Nephron progenitor cell (in vitro differentiated cells): ENCODE measurements around the gene SLC28A1.

ENCODE experiments used
- DNase-seq: peaks from one replicate; pipeline ENCODE4 v3.0.0; 2021
- H3K27ac Mint-ChIP-seq: 2 replicates; pipeline ENCODE4 v1.8.0; 2021; ENCODE audit warnings: mild to moderate bottlenecking, moderate library complexity, mixed read lengths
- H3K27me3 Mint-ChIP-seq: 2 replicates; pipeline ENCODE4 v1.8.0; 2021; ENCODE audit warnings: mild to moderate bottlenecking, low read depth, mixed read lengths; ENCODE audit not compliant: poor library complexity
- H3K36me3 Mint-ChIP-seq: 2 replicates; pipeline ENCODE4 v1.8.0; 2021; ENCODE audit warnings: low read depth, mixed read lengths
- H3K4me1 Mint-ChIP-seq: 2 replicates; pipeline ENCODE4 v1.8.0; 2021; ENCODE audit warnings: mixed read lengths
- H3K4me3 Mint-ChIP-seq: 2 replicates; pipeline ENCODE4 v1.8.0; 2021; ENCODE audit warnings: mild to moderate bottlenecking, moderate library complexity, mixed read lengths
- H3K9me3 Mint-ChIP-seq: 2 replicates; pipeline ENCODE4 v1.8.0; 2021; ENCODE audit warnings: mild to moderate bottlenecking, moderate library complexity, mixed read lengths
- TF ChIP-seq, protein P1 (sequence below): fragments of 200-600 bp; sonication (generic); IDR thresholded peaks from 2 replicates; pipeline ENCODE4 v1.5.0; 2021; ENCODE audit warnings: antibody characterized with exemption

The SLC28A1 gene

DNA sequence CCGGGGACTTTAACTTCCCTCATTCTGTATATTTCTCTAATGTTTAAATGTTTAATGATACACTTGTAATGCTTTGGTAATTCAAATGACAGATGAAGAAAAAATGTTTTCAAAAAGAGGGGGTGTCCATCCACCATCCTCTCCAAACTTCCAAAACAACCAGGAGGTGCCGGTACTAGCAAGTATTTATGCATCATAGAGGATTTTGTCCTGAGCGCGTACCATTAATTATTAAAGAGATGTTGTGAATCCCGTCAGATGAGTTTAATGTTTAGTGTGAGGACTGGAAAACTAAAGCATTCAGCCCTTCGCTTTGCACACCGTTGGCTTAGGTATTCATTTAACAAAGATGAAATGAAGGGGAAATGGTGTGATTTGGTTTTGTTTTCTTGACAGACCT lies 1.3 kb downstream of the SLC28A1 start:
- Mint-ChIP-seq H3K4me3 (no peak overlapping the region), H3K27me3 (peaks cover 26% of the 10 kb centered on the region), H3K27ac (no peak overlapping the region), H3K9me3 (no peaks in the 10 kb centered on the region), H3K4me1 (peaks cover 13% of the 10 kb centered on the region), H3K36me3 (no peaks in the 10 kb centered on the region)
- no peak for DNase-seq
- TF ChIP-seq, protein P1, sequence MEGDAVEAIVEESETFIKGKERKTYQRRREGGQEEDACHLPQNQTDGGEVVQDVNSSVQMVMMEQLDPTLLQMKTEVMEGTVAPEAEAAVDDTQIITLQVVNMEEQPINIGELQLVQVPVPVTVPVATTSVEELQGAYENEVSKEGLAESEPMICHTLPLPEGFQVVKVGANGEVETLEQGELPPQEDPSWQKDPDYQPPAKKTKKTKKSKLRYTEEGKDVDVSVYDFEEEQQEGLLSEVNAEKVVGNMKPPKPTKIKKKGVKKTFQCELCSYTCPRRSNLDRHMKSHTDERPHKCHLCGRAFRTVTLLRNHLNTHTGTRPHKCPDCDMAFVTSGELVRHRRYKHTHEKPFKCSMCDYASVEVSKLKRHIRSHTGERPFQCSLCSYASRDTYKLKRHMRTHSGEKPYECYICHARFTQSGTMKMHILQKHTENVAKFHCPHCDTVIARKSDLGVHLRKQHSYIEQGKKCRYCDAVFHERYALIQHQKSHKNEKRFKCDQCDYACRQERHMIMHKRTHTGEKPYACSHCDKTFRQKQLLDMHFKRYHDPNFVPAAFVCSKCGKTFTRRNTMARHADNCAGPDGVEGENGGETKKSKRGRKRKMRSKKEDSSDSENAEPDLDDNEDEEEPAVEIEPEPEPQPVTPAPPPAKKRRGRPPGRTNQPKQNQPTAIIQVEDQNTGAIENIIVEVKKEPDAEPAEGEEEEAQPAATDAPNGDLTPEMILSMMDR: no peak

GRCh38 chr15:84886211-84886983 lies 1.9 kb downstream of the SLC28A1 start:
- Mint-ChIP-seq H3K27ac (no peak overlapping the region), H3K4me1 (peaks cover 13% of the 10 kb centered on the region), H3K27me3 (peaks cover 26% of the 10 kb centered on the region), H3K4me3 (no peak overlapping the region), H3K36me3 (no peaks in the 10 kb centered on the region), H3K9me3 (no peaks in the 10 kb centered on the region)
- DNase-seq: no peak
- TF ChIP-seq, protein P1: no peak

- Mint-ChIP-seq H3K27ac (no peak overlapping the region), H3K4me1 (peaks cover 13% of the 10 kb centered on the region), H3K27me3 (peaks cover 28% of the 10 kb centered on the region), H3K36me3 (no peaks in the 10 kb centered on the region), H3K9me3 (no peaks in the 10 kb centered on the region), H3K4me3 (no peak overlapping the region)
- DNase-seq: no peak
- TF ChIP-seq, protein P1: no peak
These were observed 2.5 kb downstream of the SLC28A1 start for GRCh38 chr15:84886984-84887299.

DNA sequence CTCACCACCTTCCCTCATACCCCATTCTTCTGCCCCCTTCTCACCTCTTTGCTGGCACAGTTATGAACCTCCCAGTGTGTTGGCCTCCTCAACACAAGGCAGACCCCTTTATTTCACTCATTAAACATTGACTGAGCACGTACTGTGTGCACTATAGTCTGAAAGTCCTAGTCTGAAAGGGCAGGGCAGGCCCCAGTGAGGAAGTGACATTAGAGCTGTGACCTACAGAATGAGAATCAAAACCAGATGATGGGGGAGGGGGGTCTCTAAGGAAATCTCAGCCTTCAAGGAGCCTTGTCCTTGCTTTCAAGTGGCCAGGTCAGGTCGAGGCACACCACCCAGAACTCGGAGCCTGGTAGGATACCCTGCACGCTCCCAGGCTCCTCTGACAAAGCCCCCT lies 3.5 kb downstream of the SLC28A1 start:
- Mint-ChIP-seq H3K4me1 (peaks cover 13% of the 10 kb centered on the region), H3K27me3 (peaks cover 21% of the 10 kb centered on the region), H3K27ac (no peak overlapping the region), H3K4me3 (no peak overlapping the region), H3K36me3 (no peaks in the 10 kb centered on the region), H3K9me3 (no peaks in the 10 kb centered on the region)
- TF ChIP-seq, protein P1: no peak
- DNase-seq: no peak

- TF ChIP-seq, protein P1: no peak
- H3K27ac Mint-ChIP-seq: no peak overlapping the region
- no peak for DNase-seq
- H3K36me3 Mint-ChIP-seq: no peaks in the 10 kb centered on the region
- H3K9me3 Mint-ChIP-seq: no peaks in the 10 kb centered on the region
- peaks cover 20% of the 10 kb centered on the region for H3K27me3 Mint-ChIP-seq
- no peak overlapping the region for H3K4me3 Mint-ChIP-seq
- H3K4me1 Mint-ChIP-seq: peaks cover 13% of the 10 kb centered on the region
These were observed 4.2 kb downstream of the SLC28A1 start for GRCh38 chr15:84888639-84889038.

GRCh38 chr15:84889313-84889990 lies 5.0 kb downstream of the SLC28A1 start:
- Mint-ChIP-seq H3K27ac (no peak overlapping the region), H3K36me3 (no peaks in the 10 kb centered on the region), H3K4me1 (peaks cover 13% of the 10 kb centered on the region), H3K4me3 (no peak overlapping the region), H3K9me3 (no peaks in the 10 kb centered on the region), H3K27me3 (peaks cover 20% of the 10 kb centered on the region)
- no peak for DNase-seq
- TF ChIP-seq, protein P1: no peak
